Activated T-cell treated with anti-CD3 and anti-CD28 coated beads, Interleukin-2, amount 50 U/mL, for 24 hours (primary cell): ENCODE data around the gene SF3B6.

Source experiments
- DNase-seq: peaks from one replicate; pipeline ENCODE4 v3.0.0-alpha.2; 2020
- H3K27ac Mint-ChIP-seq: 2 replicates; pipeline ENCODE4 v1.8.0; 2020; ENCODE audit warnings: mild to moderate bottlenecking, mixed read lengths
- H3K27me3 Mint-ChIP-seq: 2 replicates; pipeline ENCODE4 v1.8.0; 2020; ENCODE audit warnings: mixed read lengths
- H3K36me3 Mint-ChIP-seq: 2 replicates; pipeline ENCODE4 v1.8.0; 2020; ENCODE audit warnings: low read depth, mixed read lengths
- H3K4me1 Mint-ChIP-seq: 2 replicates; pipeline ENCODE4 v1.8.0; 2020; ENCODE audit warnings: low read depth, mixed read lengths
- H3K4me3 Mint-ChIP-seq: 2 replicates; pipeline ENCODE4 v1.8.0; 2020; ENCODE audit warnings: mild to moderate bottlenecking, moderate library complexity, mixed read lengths
- H3K9me3 Mint-ChIP-seq: 2 replicates; pipeline ENCODE4 v1.8.0; 2020; ENCODE audit warnings: mixed read lengths

The SF3B6 gene

DNA sequence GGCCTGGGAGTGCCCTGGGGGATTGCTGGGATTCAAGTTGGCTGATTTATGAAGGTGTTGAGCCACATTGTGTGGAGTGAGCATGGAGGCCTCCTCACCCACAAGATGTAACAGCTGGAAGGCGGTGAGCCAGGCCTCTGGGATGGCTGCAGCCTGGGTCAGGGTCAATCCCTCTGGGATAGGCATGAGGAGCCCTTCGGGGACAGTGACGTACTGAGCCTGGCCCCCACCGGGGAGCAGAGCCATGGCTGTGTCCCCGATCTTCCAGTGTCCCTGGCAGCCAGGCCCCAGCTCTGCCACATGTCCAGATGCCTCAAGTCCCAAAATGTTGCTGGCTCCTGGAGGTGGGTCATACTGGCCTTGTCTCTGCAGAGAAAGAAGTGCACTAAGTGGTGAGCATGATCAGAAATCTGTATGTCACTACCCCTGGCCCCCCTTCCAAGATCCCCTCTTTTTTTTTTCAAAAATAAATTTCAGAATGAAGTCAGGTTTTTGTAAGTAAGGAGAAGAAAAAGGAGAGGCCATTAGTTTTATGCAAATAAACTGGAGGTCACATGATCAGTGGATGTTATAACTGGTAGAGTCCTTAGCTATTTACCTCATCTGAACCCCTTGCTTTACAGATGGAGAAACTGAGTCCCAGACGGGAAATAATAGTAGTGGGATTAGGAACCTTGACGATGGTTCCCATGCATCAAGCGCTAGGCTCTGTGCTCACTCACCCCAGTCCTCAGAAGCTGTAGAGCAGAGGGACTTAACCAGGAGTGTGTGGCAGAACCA is 6.9 kb upstream of the SF3B6 start:
- Mint-ChIP-seq H3K27ac (peak overlapping the region; percentile 84), H3K36me3 (peaks cover 14% of the 10 kb centered on the region), H3K4me1 (peaks cover 18% of the 10 kb centered on the region), H3K27me3 (no peaks in the 10 kb centered on the region), H3K9me3 (no peaks in the 10 kb centered on the region), H3K4me3 (peak overlapping the region; percentile 84)
- DNase-seq = no peak

DNA sequence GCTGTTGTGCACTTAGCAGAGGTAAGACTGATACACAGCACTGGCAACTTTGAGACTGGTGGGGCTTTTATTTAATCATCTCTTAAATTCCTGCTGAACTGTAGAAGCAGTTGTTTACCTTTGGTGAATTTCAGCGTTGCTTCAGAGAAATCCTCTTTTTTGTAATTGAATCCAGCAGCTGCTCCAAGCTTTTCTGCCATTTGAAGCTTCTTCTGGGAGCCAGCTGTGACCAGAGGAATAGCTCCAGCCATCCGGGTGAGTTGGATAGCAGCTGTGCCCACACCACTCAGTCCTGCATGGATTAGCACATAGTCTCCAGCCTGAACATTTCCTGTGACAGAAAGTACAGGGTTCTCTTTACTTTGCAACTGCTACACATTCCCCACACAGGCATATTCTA is 4.6 kb upstream of the SF3B6 start:
- Mint-ChIP-seq H3K4me3 (no peak overlapping the region), H3K9me3 (no peaks in the 10 kb centered on the region), H3K27me3 (no peaks in the 10 kb centered on the region), H3K4me1 (peaks cover 26% of the 10 kb centered on the region), H3K36me3 (peaks cover 17% of the 10 kb centered on the region), H3K27ac (no peak overlapping the region)
- DNase-seq = no peak

DNA sequence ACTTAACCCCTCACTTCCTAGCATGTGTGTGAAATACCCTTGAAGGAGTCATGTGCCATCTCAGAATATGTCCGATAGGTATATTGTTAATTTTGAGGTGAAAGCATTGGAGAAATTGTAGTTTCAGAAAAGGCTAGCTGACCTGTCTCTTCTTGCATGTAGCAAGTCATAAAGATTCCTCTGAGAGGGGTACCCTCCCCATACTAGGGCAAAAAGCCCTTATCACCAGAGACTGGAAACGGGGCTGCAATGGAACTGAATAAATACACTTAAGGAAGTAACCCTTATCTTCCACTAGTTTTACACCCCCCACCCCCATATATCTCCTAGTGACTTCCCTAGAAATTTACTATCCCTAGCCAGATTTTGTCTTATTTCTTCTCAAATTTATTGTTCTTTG is 1.8 kb upstream of the SF3B6 start:
- no peaks in the 10 kb centered on the region for H3K9me3 Mint-ChIP-seq
- peak overlapping the region; percentile 98 for H3K4me3 Mint-ChIP-seq
- peaks cover 34% of the 10 kb centered on the region for H3K4me1 Mint-ChIP-seq
- H3K36me3 Mint-ChIP-seq = peaks cover 42% of the 10 kb centered on the region
- H3K27me3 Mint-ChIP-seq = no peaks in the 10 kb centered on the region
- DNase-seq = no peak
- peak overlapping the region; percentile 71 for H3K27ac Mint-ChIP-seq

DNA sequence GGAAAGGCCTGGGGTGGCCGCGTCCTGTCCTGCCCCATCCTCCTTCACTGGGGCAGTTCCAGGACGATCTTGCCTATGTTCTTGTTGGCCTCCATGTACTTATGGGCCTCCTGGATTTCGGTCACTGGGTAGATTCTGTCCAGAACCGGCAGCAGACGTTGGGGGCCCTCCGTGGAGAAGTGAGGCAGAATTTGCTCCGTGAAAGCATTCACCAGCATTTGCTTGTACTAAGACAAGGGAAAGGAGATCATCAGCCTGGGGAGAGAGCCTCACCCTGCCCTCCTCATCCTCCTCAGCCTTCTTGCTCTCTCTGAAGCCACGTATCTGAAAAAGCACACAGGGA is 1.4 kb upstream of the SF3B6 start:
- Mint-ChIP-seq H3K36me3 (peaks cover 42% of the 10 kb centered on the region), H3K27ac (peak overlapping the region; percentile 71), H3K4me3 (peak overlapping the region; percentile 98), H3K4me1 (peaks cover 37% of the 10 kb centered on the region), H3K27me3 (no peaks in the 10 kb centered on the region), H3K9me3 (no peaks in the 10 kb centered on the region)
- no peak for DNase-seq

DNA sequence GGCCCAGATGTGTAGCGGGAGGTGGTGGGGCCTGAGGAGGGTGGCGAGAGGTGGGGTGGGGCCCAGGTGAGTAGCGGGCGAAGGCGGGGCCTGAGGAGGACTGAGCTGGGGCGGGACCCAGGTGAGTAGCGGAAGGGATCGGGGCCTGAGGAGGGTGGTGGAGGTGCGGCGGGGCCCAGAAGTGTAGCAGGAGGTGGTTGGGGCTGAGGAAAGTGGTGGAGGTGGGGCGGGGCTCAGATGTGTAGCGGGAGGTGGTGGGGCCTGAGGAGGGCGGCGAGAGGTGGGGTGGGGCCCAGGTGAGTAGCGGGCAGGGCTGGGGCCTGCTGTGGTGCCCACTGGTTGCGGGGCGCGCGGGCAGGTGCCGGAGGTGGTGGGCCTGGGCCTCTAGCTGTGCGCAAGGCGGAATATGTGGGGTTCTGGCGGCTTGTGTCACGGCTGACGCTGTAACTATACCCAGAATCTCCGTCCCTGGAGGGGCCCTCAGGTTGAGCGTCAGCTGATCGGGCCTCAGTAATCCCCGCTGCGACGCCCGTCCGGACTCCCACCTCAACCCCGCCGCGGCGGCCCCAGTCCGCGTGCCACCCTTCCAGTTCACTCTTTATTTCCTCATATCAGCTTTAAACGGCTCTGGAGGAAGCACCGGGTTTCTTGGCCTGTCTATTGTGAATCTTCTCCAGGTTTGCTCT is 866 bp upstream of the SF3B6 start:
- no peak for DNase-seq
- no peaks in the 10 kb centered on the region for H3K9me3 Mint-ChIP-seq
- peaks cover 42% of the 10 kb centered on the region for H3K36me3 Mint-ChIP-seq

DNA sequence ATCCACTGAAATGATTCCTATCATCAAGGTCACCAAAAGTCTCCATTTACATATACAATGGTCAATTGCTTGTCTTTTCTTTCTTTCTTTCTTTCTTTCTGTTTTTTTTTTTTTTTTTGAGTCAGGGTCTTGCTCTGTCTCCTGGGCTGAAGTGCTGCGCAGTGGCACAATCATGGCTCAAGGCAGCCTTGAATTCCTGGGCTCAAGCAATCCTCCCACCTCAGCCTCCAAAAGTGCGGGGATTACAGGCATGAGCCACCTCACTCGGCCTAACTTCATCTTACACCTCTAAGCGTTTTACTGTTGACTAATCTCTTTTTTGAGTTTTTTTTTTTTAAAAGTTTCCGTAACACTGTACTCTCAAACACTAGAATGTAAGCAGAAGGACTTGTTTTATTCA is 867 bp downstream of the SF3B6 start:
- Mint-ChIP-seq H3K36me3 (peaks cover 50% of the 10 kb centered on the region), H3K4me3 (peak overlapping the region; percentile 98), H3K9me3 (no peaks in the 10 kb centered on the region), H3K4me1 (peaks cover 46% of the 10 kb centered on the region), H3K27ac (peak overlapping the region; percentile 97), H3K27me3 (no peaks in the 10 kb centered on the region)
- DNase-seq = no peak

More for the DNA sequence above, 866 bp upstream of the SF3B6 start:
- peak overlapping the region; percentile 97 for H3K27ac Mint-ChIP-seq
- H3K27me3 Mint-ChIP-seq = no peaks in the 10 kb centered on the region
- H3K4me1 Mint-ChIP-seq = peaks cover 41% of the 10 kb centered on the region
- H3K4me3 Mint-ChIP-seq = peak overlapping the region; percentile 98

DNA sequence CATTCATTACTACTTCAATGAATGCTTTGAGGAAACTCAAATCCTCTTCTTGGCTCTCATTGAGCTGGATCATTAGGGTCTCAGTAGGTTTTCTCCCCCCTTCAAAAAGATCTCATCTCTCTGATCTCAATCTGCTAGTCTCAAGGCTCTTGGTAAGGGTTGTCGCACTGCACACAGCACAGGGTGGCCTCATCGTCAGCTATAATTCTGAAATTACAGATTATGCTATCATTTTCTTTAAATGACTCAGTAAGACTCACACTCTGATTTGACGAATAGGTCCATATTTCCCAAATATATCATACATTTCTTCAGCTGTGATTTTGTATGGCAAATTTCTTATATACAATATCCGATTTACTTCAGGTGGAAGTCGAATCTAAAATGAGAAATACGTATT is 2.3 kb downstream of the SF3B6 start:
- no peak for DNase-seq
- no peaks in the 10 kb centered on the region for H3K9me3 Mint-ChIP-seq
- H3K4me3 Mint-ChIP-seq = peak overlapping the region; percentile 98
- peak overlapping the region; percentile 85 for H3K27ac Mint-ChIP-seq
- H3K27me3 Mint-ChIP-seq = no peaks in the 10 kb centered on the region
- peaks cover 64% of the 10 kb centered on the region for H3K36me3 Mint-ChIP-seq
- peaks cover 46% of the 10 kb centered on the region for H3K4me1 Mint-ChIP-seq

DNA sequence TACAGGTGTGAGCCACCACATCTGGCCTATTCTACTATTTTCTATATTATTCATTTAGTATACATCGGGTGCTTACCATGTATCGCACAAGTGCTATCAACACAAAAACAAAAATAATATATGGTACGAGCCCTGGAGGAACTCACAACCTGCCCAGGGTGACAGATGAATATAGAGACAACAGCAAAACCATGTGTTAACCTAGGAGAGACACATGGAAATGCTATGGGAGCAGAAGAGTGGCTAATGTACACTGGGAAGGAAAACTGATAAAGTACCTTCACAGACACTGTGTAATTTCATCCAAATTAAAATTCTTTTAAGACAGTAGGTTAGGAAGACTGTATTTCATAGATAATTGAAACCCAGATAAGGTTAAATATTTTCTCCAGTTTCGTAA is 3.9 kb downstream of the SF3B6 start:
- Mint-ChIP-seq H3K27ac (peak overlapping the region; percentile 79), H3K4me1 (peaks cover 39% of the 10 kb centered on the region), H3K36me3 (peaks cover 80% of the 10 kb centered on the region), H3K9me3 (no peaks in the 10 kb centered on the region), H3K4me3 (no peak overlapping the region), H3K27me3 (no peaks in the 10 kb centered on the region)
- DNase-seq = no peak

DNA sequence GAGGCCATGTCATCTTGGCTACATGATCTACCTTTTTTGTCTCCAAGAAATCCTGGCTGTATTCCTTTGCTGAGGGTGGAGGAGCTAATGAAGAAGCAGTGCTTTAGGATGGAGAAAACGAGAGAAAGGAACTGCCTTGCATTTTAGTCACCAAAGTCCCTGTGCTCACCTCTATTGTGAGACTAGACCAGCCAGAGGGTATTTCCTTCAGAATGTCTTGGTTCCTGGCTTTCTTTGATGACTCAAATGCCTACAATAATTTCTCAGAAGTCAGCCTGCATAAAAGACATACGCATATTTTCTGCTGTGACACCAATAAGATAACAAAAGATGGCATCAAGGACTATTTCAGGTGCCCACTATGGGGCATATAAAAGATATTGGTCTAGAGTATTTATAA is 10.8 kb downstream of the SF3B6 start:
- H3K4me1 Mint-ChIP-seq = peaks cover 13% of the 10 kb centered on the region
- peak overlapping the region; percentile 1 for H3K27ac Mint-ChIP-seq
- no peaks in the 10 kb centered on the region for H3K27me3 Mint-ChIP-seq
- H3K4me3 Mint-ChIP-seq = no peak overlapping the region
- DNase-seq = no peak
- peaks cover 46% of the 10 kb centered on the region for H3K36me3 Mint-ChIP-seq
- H3K9me3 Mint-ChIP-seq = no peaks in the 10 kb centered on the region

DNA sequence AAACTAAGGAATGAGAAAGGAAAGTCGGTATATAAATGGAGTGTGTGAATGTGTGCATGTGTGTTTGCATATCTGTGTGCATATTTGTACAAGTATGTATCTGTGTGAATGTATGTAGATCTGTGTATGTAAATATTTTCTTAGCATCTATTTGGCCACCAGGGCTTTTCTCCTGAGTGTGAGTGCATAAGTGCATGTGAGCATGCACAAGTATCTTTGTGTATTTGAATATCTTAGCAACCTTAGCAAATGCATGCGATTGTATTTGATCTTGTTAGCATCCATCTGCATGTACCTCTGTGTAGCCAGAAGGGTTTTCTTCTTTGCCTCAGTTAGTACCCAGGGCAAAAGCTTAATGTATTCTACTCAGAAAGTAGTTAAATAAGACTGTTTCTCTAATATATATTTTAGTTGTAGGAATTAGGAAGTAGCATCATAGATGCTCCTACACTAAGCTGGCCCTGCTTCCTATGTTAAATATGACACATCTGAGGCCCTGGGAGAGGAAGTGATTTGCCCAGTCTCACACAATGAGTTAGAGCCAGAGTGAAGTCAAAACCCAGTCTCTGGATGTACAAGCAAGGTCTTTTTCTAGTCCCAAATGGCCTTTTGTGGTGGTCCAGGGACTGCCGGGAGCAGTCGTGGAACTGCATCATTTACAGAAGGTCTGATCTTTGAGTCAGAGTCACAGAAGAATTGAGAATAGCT is 17.4 kb downstream of the SF3B6 start:
- H3K36me3 Mint-ChIP-seq = no peaks in the 10 kb centered on the region

DNA sequence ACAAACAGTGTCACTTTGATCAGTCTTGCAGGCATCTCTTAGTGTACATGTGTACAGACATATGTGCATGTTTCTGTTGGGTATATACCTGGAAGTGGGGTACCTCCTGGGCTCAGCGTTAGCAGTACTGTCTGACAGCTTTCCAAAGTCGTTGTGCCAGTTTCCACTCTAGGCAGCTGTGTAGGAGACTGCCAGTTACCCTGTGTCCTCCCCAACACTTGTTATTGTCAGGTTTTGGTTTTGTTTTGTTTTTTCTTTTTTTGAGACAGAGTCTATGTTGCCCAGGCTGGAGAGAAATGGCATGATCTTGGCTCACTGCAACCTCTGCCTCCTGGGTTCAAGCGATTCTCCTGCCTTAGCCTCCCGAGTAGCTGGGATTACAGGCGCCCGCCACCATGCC is 20.4 kb downstream of the SF3B6 start:
- no peak overlapping the region for H3K27ac Mint-ChIP-seq
- H3K9me3 Mint-ChIP-seq = no peaks in the 10 kb centered on the region
- H3K36me3 Mint-ChIP-seq = no peaks in the 10 kb centered on the region
- no peak for DNase-seq
- peaks cover 2% of the 10 kb centered on the region for H3K27me3 Mint-ChIP-seq
- H3K4me1 Mint-ChIP-seq = peaks cover 3% of the 10 kb centered on the region
- no peak overlapping the region for H3K4me3 Mint-ChIP-seq

More for the DNA sequence above, 17.4 kb downstream of the SF3B6 start:
- H3K27ac Mint-ChIP-seq = no peak overlapping the region
- no peaks in the 10 kb centered on the region for H3K27me3 Mint-ChIP-seq
- no peaks in the 10 kb centered on the region for H3K9me3 Mint-ChIP-seq
- no peak for DNase-seq
- no peak overlapping the region for H3K4me3 Mint-ChIP-seq
- peaks cover 4% of the 10 kb centered on the region for H3K4me1 Mint-ChIP-seq

DNA sequence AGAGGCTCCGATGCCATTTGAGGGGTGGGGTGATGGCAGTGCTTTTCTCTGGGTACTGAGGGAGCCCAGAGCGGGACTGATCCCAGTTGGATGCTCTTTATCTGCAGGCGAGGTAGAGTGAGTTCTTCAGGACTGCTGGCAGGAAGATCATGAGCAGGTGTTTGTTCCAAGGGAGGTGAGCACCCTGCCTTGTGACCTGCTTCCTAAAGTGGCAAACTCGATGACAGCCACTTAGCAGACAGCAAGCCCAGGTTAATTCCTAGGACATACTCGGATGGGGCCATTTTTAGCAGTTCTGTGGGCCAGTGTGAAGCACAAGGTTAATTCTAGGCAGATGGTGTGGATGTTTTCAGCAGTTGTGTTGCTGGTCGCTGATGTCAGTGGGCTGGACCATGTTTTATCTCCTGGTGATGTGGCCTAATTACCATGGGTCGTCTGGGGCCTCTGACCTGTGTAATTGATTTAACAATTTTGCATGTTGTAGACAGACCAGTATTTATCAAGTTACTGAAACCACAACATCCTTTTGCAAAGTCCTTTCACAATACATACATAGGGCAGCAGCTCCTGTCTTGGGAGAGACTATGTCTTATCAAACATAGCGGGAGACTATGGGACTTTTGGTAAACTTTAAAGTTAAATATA is 21.6 kb downstream of the SF3B6 start:
- H3K4me3 Mint-ChIP-seq = no peak overlapping the region

DNA sequence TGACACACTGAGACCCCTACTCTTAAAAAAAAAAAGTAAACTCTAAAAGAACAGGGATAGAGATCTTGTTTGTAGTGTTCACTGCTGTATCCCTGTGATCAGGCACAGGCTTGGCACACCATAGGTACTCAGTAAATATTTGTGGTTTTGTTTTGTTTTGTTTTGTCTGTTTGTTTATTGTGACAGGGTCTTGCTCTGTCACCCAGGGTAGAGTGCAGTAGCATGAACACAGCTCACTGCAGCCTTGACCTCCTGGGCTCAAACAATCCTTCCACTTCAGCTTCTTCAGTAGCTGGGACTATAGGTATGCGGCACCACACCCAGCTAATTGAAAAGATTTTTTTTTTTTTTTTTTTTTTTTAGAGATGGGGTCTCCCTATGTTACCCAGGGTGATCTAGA is 23.2 kb downstream of the SF3B6 start:
- Mint-ChIP-seq H3K4me3 (no peak overlapping the region), H3K27me3 (peaks cover 6% of the 10 kb centered on the region)

More for the DNA sequence above, 21.6 kb downstream of the SF3B6 start:
- Mint-ChIP-seq H3K27me3 (peaks cover 2% of the 10 kb centered on the region), H3K4me1 (no peaks in the 10 kb centered on the region), H3K36me3 (no peaks in the 10 kb centered on the region), H3K27ac (no peak overlapping the region), H3K9me3 (no peaks in the 10 kb centered on the region)
- no peak for DNase-seq

DNA sequence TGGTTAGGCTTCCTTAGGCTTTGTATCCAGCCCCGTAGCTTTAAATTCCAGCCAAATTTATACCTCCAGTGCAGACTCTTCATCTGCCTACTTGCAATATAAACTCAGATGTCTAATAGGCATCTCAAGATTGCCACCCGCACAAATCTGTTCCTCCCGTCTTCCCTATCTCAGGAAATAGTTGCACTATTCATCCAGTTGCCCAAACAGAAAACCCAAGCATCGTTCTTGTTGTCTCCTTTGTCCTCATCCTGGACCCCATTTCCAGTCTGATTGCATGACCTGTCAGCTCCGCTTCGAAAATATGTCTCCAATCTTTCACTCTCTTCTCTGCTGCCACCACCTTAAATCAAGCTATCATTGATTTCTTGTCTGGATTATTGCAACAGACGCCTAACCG is 24.3 kb downstream of the SF3B6 start:
- Mint-ChIP-seq H3K36me3 (peaks cover 4% of the 10 kb centered on the region), H3K27ac (no peak overlapping the region)

More for the DNA sequence above, 23.2 kb downstream of the SF3B6 start:
- Mint-ChIP-seq H3K36me3 (no peaks in the 10 kb centered on the region), H3K27ac (no peak overlapping the region), H3K4me1 (peaks cover 3% of the 10 kb centered on the region), H3K9me3 (no peaks in the 10 kb centered on the region)
- DNase-seq = no peak

More for the DNA sequence above, 24.3 kb downstream of the SF3B6 start:
- no peak for DNase-seq
- Mint-ChIP-seq H3K9me3 (no peaks in the 10 kb centered on the region), H3K4me1 (peaks cover 10% of the 10 kb centered on the region), H3K4me3 (no peak overlapping the region), H3K27me3 (peaks cover 9% of the 10 kb centered on the region)
